ENCODE results near the gene CLEC16A.

GRCh38 chr16:10930755-10931093, 13.6 kb upstream of the CLEC16A start:
- no peak for TF ChIP-seq EP300 (IDR thresholded peaks at IDR 0.05; ENCODE audit: low read length)
- no peak for TF ChIP-seq TEAD2 (tag; IDR thresholded peaks at IDR 0.05)
- TF ChIP-seq CEBPB (tag; IDR thresholded peaks at IDR 0.05): no peak
- TF ChIP-seq TGIF2 (CRISPR knock-in tag; IDR thresholded peaks at IDR 0.05): no peak
- TF ChIP-seq CTCFL (IDR thresholded peaks at IDR 0.05; ENCODE audit: borderline replicate concordance, insufficient read depth, low read depth, low read length, poor library complexity, severe bottlenecking): no peak
- no peak for TF ChIP-seq BHLHE40 (IDR thresholded peaks at IDR 0.05; ENCODE audit: low read length)
- TF ChIP-seq MYC (IDR thresholded peaks at IDR 0.05; ENCODE audit: low read depth, low read length): no peak
- no peak for TF ChIP-seq MYC (CRISPR knock-in tag; IDR thresholded peaks at IDR 0.05; ENCODE audit: borderline replicate concordance, low read depth)
- no peak for TF ChIP-seq ELF1 (tag; IDR thresholded peaks at IDR 0.05)
- no peak for TF ChIP-seq CTCF (IDR thresholded peaks at IDR 0.05 in 2 of 3, conservative IDR thresholded peaks at IDR 0.05 in 1 of 3; ENCODE audit: insufficient read depth in 2 of 3, low read depth in 1 of 3, low read length in 3 of 3)
- no peak for TF ChIP-seq FOXJ3 (CRISPR knock-in tag; IDR thresholded peaks at IDR 0.05)
- no peak for TF ChIP-seq HMG20B (CRISPR knock-in tag; IDR thresholded peaks at IDR 0.05)
- no peak for TF ChIP-seq STAG1 (CRISPR knock-in tag; IDR thresholded peaks at IDR 0.05; ENCODE audit: borderline replicate concordance)
- TF ChIP-seq EZH2 (IDR thresholded peaks at IDR 0.05; ENCODE audit: borderline replicate concordance, low read depth, low read length): no peak

Data from K562 (cell line).